Osteocyte (in vitro differentiated cells): ENCODE results near the gene GRIA1. TPM values are rescaled to one million over a fixed set of nuclear protein-coding genes. Genes with fewer than 3 reads are reported as not detected.

Experiments used
- DNase-seq: peaks from one replicate; pipeline ENCODE4 v3.0.0; 2021; ENCODE audit warnings: mixed read lengths; ENCODE audit not compliant: unreplicated experiment; ENCODE audit errors: extremely low spot score
- H3K27ac Mint-ChIP-seq: one replicate; pipeline ENCODE4 v1.8.0; 2021; ENCODE audit warnings: mild to moderate bottlenecking, mixed read lengths; ENCODE audit not compliant: unreplicated experiment
- H3K27me3 Mint-ChIP-seq: one replicate; pipeline ENCODE4 v1.8.0; 2021; ENCODE audit warnings: mixed read lengths; ENCODE audit not compliant: unreplicated experiment
- H3K36me3 Mint-ChIP-seq: one replicate; pipeline ENCODE4 v1.8.0; 2021; ENCODE audit warnings: mixed read lengths; ENCODE audit not compliant: unreplicated experiment
- H3K4me1 Mint-ChIP-seq: one replicate; pipeline ENCODE4 v1.8.0; 2021; ENCODE audit warnings: mixed read lengths; ENCODE audit not compliant: unreplicated experiment
- H3K4me3 Mint-ChIP-seq: one replicate; pipeline ENCODE4 v1.8.0; 2021; ENCODE audit warnings: mild to moderate bottlenecking, moderate library complexity, mixed read lengths; ENCODE audit not compliant: unreplicated experiment
- H3K9me3 Mint-ChIP-seq: one replicate; pipeline ENCODE4 v1.8.0; 2021; ENCODE audit warnings: mixed read lengths; ENCODE audit not compliant: unreplicated experiment
- CTCF ChIP-seq: fragments of 200-600 bp; sonication (generic); IDR thresholded peaks from 2 replicates; pipeline ENCODE4 v1.5.0; 2021; ENCODE audit warnings: antibody characterized with exemption, mild to moderate bottlenecking, moderate library complexity
- total RNA-seq: library from RNA; stranded (reverse); gene quantifications from 2 replicates; pipeline ENCODE4 v1.2.1, GENCODE V29; 2021

Gene GRIA1
- total RNA-seq, 1 donor from 2014 or later: 48.8 TPM

- Mint-ChIP-seq H3K9me3 (peaks cover 3% of the 10 kb centered on the region), H3K27me3 (no peaks in the 10 kb centered on the region), H3K4me1 (peaks cover 7% of the 10 kb centered on the region), H3K27ac (no peak overlapping the region), H3K4me3 (no peak overlapping the region), H3K36me3 (peaks cover 2% of the 10 kb centered on the region)
- no peak for DNase-seq
- no peak for TF ChIP-seq CTCF
These were observed 255.4 kb downstream of the GRIA1 start for GRCh38 chr5:153745778-153746395.

- Mint-ChIP-seq H3K36me3 (peaks cover 2% of the 10 kb centered on the region), H3K4me1 (peaks cover 7% of the 10 kb centered on the region), H3K27ac (no peak overlapping the region), H3K27me3 (no peaks in the 10 kb centered on the region), H3K9me3 (peaks cover 3% of the 10 kb centered on the region), H3K4me3 (no peak overlapping the region)
- no peak for TF ChIP-seq CTCF
- DNase-seq: no peak
These were observed 256.0 kb downstream of the GRIA1 start for GRCh38 chr5:153746440-153746839.

GRCh38 chr5:153748823-153749222, 258.4 kb downstream of the GRIA1 start:
- Mint-ChIP-seq H3K9me3 (no peaks in the 10 kb centered on the region), H3K27ac (no peak overlapping the region), H3K4me3 (no peak overlapping the region), H3K4me1 (peaks cover 11% of the 10 kb centered on the region), H3K36me3 (peaks cover 2% of the 10 kb centered on the region), H3K27me3 (no peaks in the 10 kb centered on the region)
- no peak for TF ChIP-seq CTCF
- no peak for DNase-seq

GRCh38 chr5:153749960-153750359, 259.5 kb downstream of the GRIA1 start:
- DNase-seq: no peak
- Mint-ChIP-seq H3K4me1 (peaks cover 12% of the 10 kb centered on the region), H3K4me3 (no peak overlapping the region), H3K36me3 (peaks cover 2% of the 10 kb centered on the region), H3K9me3 (no peaks in the 10 kb centered on the region), H3K27ac (no peak overlapping the region), H3K27me3 (no peaks in the 10 kb centered on the region)
- no peak for TF ChIP-seq CTCF

GRCh38 chr5:153751251-153751650, 260.8 kb downstream of the GRIA1 start:
- Mint-ChIP-seq H3K4me1 (peaks cover 8% of the 10 kb centered on the region), H3K9me3 (no peaks in the 10 kb centered on the region), H3K4me3 (no peak overlapping the region), H3K36me3 (peaks cover 2% of the 10 kb centered on the region), H3K27me3 (no peaks in the 10 kb centered on the region), H3K27ac (no peak overlapping the region)
- no peak for TF ChIP-seq CTCF
- no peak for DNase-seq
